ENCODE results near the gene GRIK3.

Gene GRIK3

GRCh38 chr1:36869054-36869453 lies 165.3 kb downstream of the GRIK3 start:
- TF ChIP-seq, protein P1, sequence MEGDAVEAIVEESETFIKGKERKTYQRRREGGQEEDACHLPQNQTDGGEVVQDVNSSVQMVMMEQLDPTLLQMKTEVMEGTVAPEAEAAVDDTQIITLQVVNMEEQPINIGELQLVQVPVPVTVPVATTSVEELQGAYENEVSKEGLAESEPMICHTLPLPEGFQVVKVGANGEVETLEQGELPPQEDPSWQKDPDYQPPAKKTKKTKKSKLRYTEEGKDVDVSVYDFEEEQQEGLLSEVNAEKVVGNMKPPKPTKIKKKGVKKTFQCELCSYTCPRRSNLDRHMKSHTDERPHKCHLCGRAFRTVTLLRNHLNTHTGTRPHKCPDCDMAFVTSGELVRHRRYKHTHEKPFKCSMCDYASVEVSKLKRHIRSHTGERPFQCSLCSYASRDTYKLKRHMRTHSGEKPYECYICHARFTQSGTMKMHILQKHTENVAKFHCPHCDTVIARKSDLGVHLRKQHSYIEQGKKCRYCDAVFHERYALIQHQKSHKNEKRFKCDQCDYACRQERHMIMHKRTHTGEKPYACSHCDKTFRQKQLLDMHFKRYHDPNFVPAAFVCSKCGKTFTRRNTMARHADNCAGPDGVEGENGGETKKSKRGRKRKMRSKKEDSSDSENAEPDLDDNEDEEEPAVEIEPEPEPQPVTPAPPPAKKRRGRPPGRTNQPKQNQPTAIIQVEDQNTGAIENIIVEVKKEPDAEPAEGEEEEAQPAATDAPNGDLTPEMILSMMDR (IDR thresholded peaks at IDR 0.05), result no peak
- TF ChIP-seq ZFX (IDR thresholded peaks at IDR 0.05; ENCODE audit: borderline replicate concordance), result no peak
- no peak overlapping the region for H3K27ac ChIP-seq

GRCh38 chr1:36867575-36867974 lies 166.7 kb downstream of the GRIK3 start:
- H3K27ac ChIP-seq, result no peak overlapping the region
- TF ChIP-seq, protein P1 (IDR thresholded peaks at IDR 0.05), result no peak
- TF ChIP-seq ZFX (IDR thresholded peaks at IDR 0.05; ENCODE audit: borderline replicate concordance), result no peak

DNA sequence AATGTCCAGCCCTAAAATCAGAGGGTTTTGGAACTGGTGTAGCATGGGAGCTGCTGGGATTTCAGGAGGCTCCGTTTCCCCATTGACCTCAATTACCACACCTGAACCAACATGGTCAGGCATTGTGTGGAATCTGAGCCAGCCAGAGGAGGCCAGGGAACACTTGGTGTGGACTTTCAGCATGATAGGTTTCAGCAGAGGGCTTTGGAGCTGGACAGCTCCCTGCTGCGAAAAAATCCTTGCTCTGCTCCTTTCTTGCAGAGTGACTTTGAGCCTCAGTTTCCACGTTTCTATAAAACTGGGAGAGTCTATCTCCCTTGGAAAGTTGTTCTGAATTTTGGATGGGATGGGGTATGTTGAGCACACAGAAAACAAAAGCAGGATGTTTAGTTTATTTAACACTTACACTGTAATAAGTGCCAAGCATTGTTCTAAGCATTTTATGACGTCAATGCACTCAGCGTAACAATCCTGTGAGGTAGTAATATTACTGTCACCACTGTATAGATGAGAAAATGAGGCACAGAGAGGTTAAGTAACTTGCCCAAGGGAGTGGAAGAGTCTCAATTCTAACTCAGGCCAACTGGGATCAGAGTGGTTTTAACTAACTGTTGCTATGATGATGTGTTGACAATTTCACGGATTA lies 168.0 kb downstream of the GRIK3 start:
- H3K27ac ChIP-seq, result no peak overlapping the region
- TF ChIP-seq, protein P1 (IDR thresholded peaks at IDR 0.05), result no peak
- no peak for TF ChIP-seq ZFX (IDR thresholded peaks at IDR 0.05; ENCODE audit: borderline replicate concordance)

DNA sequence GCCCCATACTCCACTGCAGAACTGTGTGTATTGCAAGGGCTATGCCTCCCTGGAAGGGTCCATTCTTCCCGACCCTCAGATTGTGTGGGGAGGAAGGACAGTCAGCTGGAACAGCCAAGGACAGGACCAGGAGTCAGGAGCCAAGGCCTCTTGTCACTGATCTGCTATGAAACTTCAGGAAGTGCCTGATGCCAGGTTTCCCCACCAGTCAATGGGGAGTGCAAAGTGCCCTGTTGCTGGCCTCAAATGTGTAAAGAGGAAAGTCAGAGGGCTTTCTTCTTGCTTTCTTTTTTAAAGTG lies 168.8 kb downstream of the GRIK3 start:
- TF ChIP-seq, protein P1 (IDR thresholded peaks at IDR 0.05), result no peak
- no peak for TF ChIP-seq ZFX (IDR thresholded peaks at IDR 0.05; ENCODE audit: borderline replicate concordance)
- H3K27ac ChIP-seq, result no peak overlapping the region

- H3K27ac ChIP-seq, result no peak overlapping the region
- TF ChIP-seq, protein P1 (IDR thresholded peaks at IDR 0.05), result no peak
- no peak for TF ChIP-seq ZFX (IDR thresholded peaks at IDR 0.05; ENCODE audit: borderline replicate concordance)
Observed at GRCh38 chr1:36864823-36865601, 169.3 kb downstream of the GRIK3 start.

DNA sequence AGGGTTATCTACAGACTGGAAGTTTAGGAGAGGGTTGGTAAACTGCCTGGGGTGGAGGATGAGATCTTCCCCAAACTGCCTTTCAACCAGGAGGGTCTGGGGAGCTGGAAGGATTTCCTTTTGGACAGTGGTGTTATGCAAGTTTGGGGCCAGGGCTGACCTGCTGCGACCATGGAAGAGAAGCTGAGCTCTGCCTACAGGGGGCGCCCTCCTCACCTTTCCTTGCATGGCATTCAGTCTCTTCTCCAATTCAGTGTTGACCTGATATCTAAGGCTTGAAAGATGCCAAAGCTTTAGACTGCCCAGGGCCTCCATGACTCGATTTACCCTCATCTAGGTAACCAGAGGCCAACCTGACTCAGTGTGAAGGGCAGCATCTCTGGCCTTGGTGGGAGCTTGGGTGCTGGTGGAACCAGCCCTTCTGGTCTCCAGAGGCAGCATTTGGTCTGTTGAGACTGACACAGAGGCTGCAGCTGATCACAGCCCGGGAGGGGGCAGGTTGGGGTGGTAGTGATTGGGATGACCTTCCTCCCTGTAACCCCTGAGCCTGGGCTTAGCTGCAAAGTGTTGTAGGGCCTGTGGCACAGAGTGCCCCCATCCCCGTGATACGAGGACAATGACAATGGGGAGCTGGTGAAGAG lies 170.0 kb downstream of the GRIK3 start:
- TF ChIP-seq, protein P1 (IDR thresholded peaks at IDR 0.05), result peak; percentile 66
- TF ChIP-seq ZFX (IDR thresholded peaks at IDR 0.05; ENCODE audit: borderline replicate concordance), result no peak
- H3K27ac ChIP-seq, result no peak overlapping the region

DNA sequence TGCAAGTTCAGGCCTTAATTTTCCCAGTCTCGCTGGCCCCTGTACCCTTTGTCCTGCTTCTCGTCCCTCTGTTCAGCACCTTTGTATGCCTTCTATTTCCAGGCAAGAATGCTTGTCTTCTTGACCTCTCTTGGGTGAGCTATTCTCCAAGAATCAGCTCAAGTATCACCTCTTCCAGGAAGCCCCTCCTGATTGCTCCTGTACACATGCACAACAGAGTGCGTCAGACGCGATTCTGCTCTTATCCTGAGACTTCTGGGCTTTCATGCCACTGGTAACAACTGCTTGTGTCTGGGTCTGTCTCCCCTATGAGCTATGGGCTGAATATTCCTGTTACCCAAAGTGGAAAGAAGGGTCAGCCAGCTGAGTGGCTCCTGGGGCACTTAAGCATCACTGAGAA lies 170.8 kb downstream of the GRIK3 start:
- TF ChIP-seq, protein P1 (IDR thresholded peaks at IDR 0.05), result no peak
- no peak for TF ChIP-seq ZFX (IDR thresholded peaks at IDR 0.05; ENCODE audit: borderline replicate concordance)
- H3K27ac ChIP-seq, result no peak overlapping the region

Data from 22Rv1 (cell line).